Measurements from ENCODE around the gene PPP1R7.
A peak's percentile ranks its signal among the peaks of the same experiment; 100 is the strongest.

PPP1R7 gene

GRCh38 chr2:241218131-241219029 is 68.1 kb downstream of the PPP1R7 start:
- H3F3A ChIP-seq (ENCODE audit: low read depth) = no peaks in the 10 kb centered on the region
- TF ChIP-seq CTCF (conservative IDR thresholded peaks at IDR 0.05; ENCODE audit: low read length) = peak; percentile 58
- TF ChIP-seq EZH2phosphoT487 (IDR thresholded peaks at IDR 0.05; ENCODE audit: borderline replicate concordance) = no peak
- no peaks in the 10 kb centered on the region for H3K79me2 ChIP-seq (ENCODE audit: insufficient read depth, low read length)
- H3K4me1 ChIP-seq (ENCODE audit: insufficient read depth, low read length, poor library complexity, severe bottlenecking) = no peaks in the 10 kb centered on the region
- no peaks in the 10 kb centered on the region for H3K9me3 ChIP-seq (ENCODE audit: insufficient read depth, low read depth, low read length)
- H2AFZ ChIP-seq (ENCODE audit: low read length) = no peak overlapping the region
- H4K20me1 ChIP-seq (ENCODE audit: insufficient read depth, low read length, poor library complexity, severe bottlenecking) = no peaks in the 10 kb centered on the region
- no peaks in the 10 kb centered on the region for H3K36me3 ChIP-seq (ENCODE audit: insufficient read depth, low read length)
- H3K4me2 ChIP-seq (ENCODE audit: low read depth, low read length, poor library complexity, severe bottlenecking) = no peak overlapping the region
- no peaks in the 10 kb centered on the region for H3K27me3 ChIP-seq (ENCODE audit: insufficient read depth, low read length, poor library complexity, severe bottlenecking)
- no peak overlapping the region for H3K4me3 ChIP-seq (ENCODE audit: low read length, poor library complexity, severe bottlenecking)
- no peaks in the 10 kb centered on the region for H3K9me2 ChIP-seq (replicated peaks; ENCODE audit: low read depth, low read length)
- H3K9ac ChIP-seq (ENCODE audit: low read depth, low read length, poor library complexity, severe bottlenecking) = no peak overlapping the region

GRCh38 chr2:241219030-241219382 is 68.7 kb downstream of the PPP1R7 start:
- Histone ChIP-seq H3K36me3 (ENCODE audit: insufficient read depth, low read length) (no peaks in the 10 kb centered on the region), H3K79me2 (ENCODE audit: insufficient read depth, low read length) (no peaks in the 10 kb centered on the region), H4K20me1 (ENCODE audit: insufficient read depth, low read length, poor library complexity, severe bottlenecking) (no peaks in the 10 kb centered on the region), H3K4me3 (ENCODE audit: low read length, poor library complexity, severe bottlenecking) (no peak overlapping the region), H3K9me2 (replicated peaks; ENCODE audit: low read depth, low read length) (no peaks in the 10 kb centered on the region), H3F3A (ENCODE audit: low read depth) (no peaks in the 10 kb centered on the region), H3K9me3 (ENCODE audit: insufficient read depth, low read depth, low read length) (no peaks in the 10 kb centered on the region), H2AFZ (ENCODE audit: low read length) (no peak overlapping the region), H3K4me1 (ENCODE audit: insufficient read depth, low read length, poor library complexity, severe bottlenecking) (no peaks in the 10 kb centered on the region), H3K9ac (ENCODE audit: low read depth, low read length, poor library complexity, severe bottlenecking) (no peak overlapping the region), H3K4me2 (ENCODE audit: low read depth, low read length, poor library complexity, severe bottlenecking) (no peak overlapping the region), H3K27me3 (ENCODE audit: insufficient read depth, low read length, poor library complexity, severe bottlenecking) (no peaks in the 10 kb centered on the region)
- TF ChIP-seq EZH2phosphoT487 (IDR thresholded peaks at IDR 0.05; ENCODE audit: borderline replicate concordance) (no peak), CTCF (conservative IDR thresholded peaks at IDR 0.05; ENCODE audit: low read length) (no peak; the same call in 1 of the 2 replicates)

- H3K4me2 ChIP-seq (ENCODE audit: low read depth, low read length, poor library complexity, severe bottlenecking) = no peak overlapping the region
- no peaks in the 10 kb centered on the region for H3K9me3 ChIP-seq (ENCODE audit: insufficient read depth, low read depth, low read length)
- H4K20me1 ChIP-seq (ENCODE audit: insufficient read depth, low read length, poor library complexity, severe bottlenecking) = no peaks in the 10 kb centered on the region
- no peak overlapping the region for H3K9ac ChIP-seq (ENCODE audit: low read depth, low read length, poor library complexity, severe bottlenecking)
- no peaks in the 10 kb centered on the region for H3F3A ChIP-seq (ENCODE audit: low read depth)
- no peaks in the 10 kb centered on the region for H3K79me2 ChIP-seq (ENCODE audit: insufficient read depth, low read length)
- no peaks in the 10 kb centered on the region for H3K9me2 ChIP-seq (replicated peaks; ENCODE audit: low read depth, low read length)
- H3K4me3 ChIP-seq (ENCODE audit: low read length, poor library complexity, severe bottlenecking) = no peak overlapping the region
- TF ChIP-seq EZH2phosphoT487 (IDR thresholded peaks at IDR 0.05; ENCODE audit: borderline replicate concordance) (no peak), CTCF (conservative IDR thresholded peaks at IDR 0.05; ENCODE audit: low read length) (no peak)
- H3K27me3 ChIP-seq (ENCODE audit: insufficient read depth, low read length, poor library complexity, severe bottlenecking) = no peaks in the 10 kb centered on the region
- H3K36me3 ChIP-seq (ENCODE audit: insufficient read depth, low read length) = no peaks in the 10 kb centered on the region
- no peak overlapping the region for H2AFZ ChIP-seq (ENCODE audit: low read length)
- no peaks in the 10 kb centered on the region for H3K4me1 ChIP-seq (ENCODE audit: insufficient read depth, low read length, poor library complexity, severe bottlenecking)
Observed at GRCh38 chr2:241219856-241220356, 69.6 kb downstream of the PPP1R7 start.

Measured in Loucy (cell line).